ENCODE data around the gene TRUB2. TPM values are rescaled to one million over a fixed set of nuclear protein-coding genes. Genes with fewer than 3 reads are reported as not detected.

TRUB2 gene
- total and polyA plus RNA-seq, 2 of the 8 experiments (the other 6 are each of a cell fraction or from before 2014, with no cell fraction given) = 20.7 to 37.8 TPM

- no peak overlapping the region for H3K56ac ChIP-seq (replicated peaks; ENCODE audit: insufficient read length, low read depth, low read length)
- H2AFZ ChIP-seq (ENCODE audit: low read length) = no peak overlapping the region
- no peak overlapping the region for H3K9ac ChIP-seq (replicated peaks in 1 of 4; ENCODE audit: extremely low read depth in 1 of 4, low read depth in 3 of 4, low read length in 3 of 4)
- H4K91ac ChIP-seq (replicated peaks; ENCODE audit: insufficient read length, low read length) = no peak overlapping the region
- no peak overlapping the region for H3K14ac ChIP-seq (ENCODE audit: insufficient read length)
- no peak overlapping the region for H4K5ac ChIP-seq (ENCODE audit: insufficient read length, low read depth, low read length)
- WGBS, 2 experiments (ENCODE audit: extremely low coverage in 1 of 2, insufficient coverage in 1 of 2, insufficient read length in 1 of 2, insufficient replicate concordance in 2 of 2, low coverage in 1 of 2, low lambda C conversion rate in 2 of 2, missing lambda C conversion rate in 1 of 2) = 94% methylated on average over 10 of the region's 10 CpGs; no CpG with 5 or more reads in 1 of the 2 experiments
- FAIRE-seq (no peak), DNase-seq (ENCODE audit: low read depth in 1 of 2, low spot score in 2 of 2) (no peak)
- H3K79me2 ChIP-seq (ENCODE audit: control insufficient read depth in 1 of 2, insufficient read depth in 2 of 2, low read length in 2 of 2) = no peaks in the 10 kb centered on the region
- no peak overlapping the region for H3K23ac ChIP-seq (ENCODE audit: insufficient read length)
- ChIA-PET CTCF (ENCODE audit: partially characterized antibody) (interaction anchor here (0.6 to 4.0 kb wide), 8 partner anchors 10 to 128 kb away, joined by 3 to 21 read pairs (median 4); no protein-coding TSS in a partner anchor), POLR2A (ENCODE audit: partially characterized antibody) (interaction anchor here (0.9 to 2.3 kb wide), 4 partner anchors 9 to 22 kb away, joined by 3 to 11 read pairs (median 4); partner anchors contain the start of gene TRUB2)
- H3K27ac ChIP-seq (ENCODE audit: low read depth, low read length) = no peak overlapping the region
- H3K4me2 ChIP-seq (ENCODE audit: insufficient read depth in 1 of 2, low read depth in 2 of 2, low read length in 2 of 2) = no peak overlapping the region
- peaks cover 0 to 2% of the 10 kb centered on the region in 2 experiments for H4K20me1 ChIP-seq (replicated peaks in 1 of 2; ENCODE audit: control insufficient read depth in 1 of 2, insufficient read depth in 2 of 2, low read length in 2 of 2)
- H2BK15ac ChIP-seq (ENCODE audit: low read length) = no peak overlapping the region
- H2BK20ac ChIP-seq (ENCODE audit: low read length) = no peak overlapping the region
- no peak overlapping the region for H2BK120ac ChIP-seq (replicated peaks; ENCODE audit: low read depth, low read length)
- no peaks in the 10 kb centered on the region for H3K79me1 ChIP-seq (ENCODE audit: low read depth, low read length)
- H3K4ac ChIP-seq (replicated peaks; ENCODE audit: insufficient read length, low read depth, low read length) = no peak overlapping the region
- H4K8ac ChIP-seq (ENCODE audit: extremely low read depth, insufficient read depth, low read length) = no peak overlapping the region
- H3K4me1 ChIP-seq (replicated peaks in 1 of 4; ENCODE audit: control insufficient read depth in 3 of 4, insufficient read depth in 4 of 4, low read length in 3 of 4) = no peaks in the 10 kb centered on the region
- no peak overlapping the region for H2BK5ac ChIP-seq (ENCODE audit: low read depth, low read length)
- no peak overlapping the region for H2BK12ac ChIP-seq (ENCODE audit: low read depth, low read length)
- H2AK5ac ChIP-seq (ENCODE audit: low read depth, low read length) = no peak overlapping the region
- H3K9me3 ChIP-seq (ENCODE audit: insufficient read depth in 2 of 2, low read depth in 1 of 2, low read length in 1 of 2) = no peaks in the 10 kb centered on the region
- peaks cover 17 to 42% (median 36%) of the 10 kb centered on the region in 4 experiments for H3K36me3 ChIP-seq (ENCODE audit: control insufficient read depth in 2 of 4, insufficient read depth in 4 of 4, low read length in 3 of 4)
- H3K18ac ChIP-seq (ENCODE audit: extremely low read depth, low read length) = no peak overlapping the region
- H3K23me2 ChIP-seq (ENCODE audit: low read depth, low read length) = no peaks in the 10 kb centered on the region
- no peaks in the 10 kb centered on the region for H3K27me3 ChIP-seq (replicated peaks in 1 of 4; ENCODE audit: control insufficient read depth in 3 of 4, extremely low read depth in 1 of 4, insufficient read depth in 3 of 4, low read length in 3 of 4)
- no peak overlapping the region for H3K4me3 ChIP-seq (ENCODE audit: extremely low read depth in 1 of 4, insufficient read depth in 2 of 4, low read depth in 3 of 4, low read length in 4 of 4)
- TF ChIP-seq CBX8 (IDR thresholded peaks at IDR 0.05; ENCODE audit: borderline replicate concordance, low read depth, low read length) (no peak), JUND (IDR thresholded peaks at IDR 0.05; ENCODE audit: low read length) (no peak), PHF8 (conservative IDR thresholded peaks at IDR 0.05; ENCODE audit: low read depth, low read length) (no peak), CHD2 (IDR thresholded peaks at IDR 0.05; ENCODE audit: low read length) (no peak)
Measured at GRCh38 chr9:128310461-128310860, 11.8 kb downstream of the TRUB2 start.
